Esophagus muscularis mucosa (tissue), 4 donors: ENCODE data around the gene BAG5.

Experiments
- EP300 ChIP-seq: sonication (generic); formaldehyde crosslinking; IDR thresholded peaks from one replicate; pipeline ENCODE4 v1.6.1; 2017; ENCODE audit warnings: antibody characterized with exemption
- POLR2A ChIP-seq: fragments of 450-650 bp; IDR thresholded peaks from one replicate; pipeline ENCODE4 v1.6.1; 2017; ENCODE audit warnings: antibody characterized with exemption, moderate library complexity, mild to moderate bottlenecking, low read depth
- POLR2AphosphoS5 ChIP-seq, 2 donors: sonication (generic); formaldehyde crosslinking; IDR thresholded peaks; one replicate each; pipeline ENCODE4 v1.6.1; 2017; ENCODE audit warnings: antibody characterized with exemption in 2 of 2
- TF ChIP-seq, protein P1 (sequence below), 3 experiments: fragments of 200-600 bp in 2 of 3; fragments of 450-650 bp in 1 of 3; sonication (generic) in 2 of 3; IDR thresholded peaks; one replicate each; pipeline ENCODE4 v1.5.1; 2017 to 2019; ENCODE audit warnings: antibody characterized with exemption in 3 of 3, mild to moderate bottlenecking in 2 of 3, moderate library complexity in 1 of 3

DNA sequence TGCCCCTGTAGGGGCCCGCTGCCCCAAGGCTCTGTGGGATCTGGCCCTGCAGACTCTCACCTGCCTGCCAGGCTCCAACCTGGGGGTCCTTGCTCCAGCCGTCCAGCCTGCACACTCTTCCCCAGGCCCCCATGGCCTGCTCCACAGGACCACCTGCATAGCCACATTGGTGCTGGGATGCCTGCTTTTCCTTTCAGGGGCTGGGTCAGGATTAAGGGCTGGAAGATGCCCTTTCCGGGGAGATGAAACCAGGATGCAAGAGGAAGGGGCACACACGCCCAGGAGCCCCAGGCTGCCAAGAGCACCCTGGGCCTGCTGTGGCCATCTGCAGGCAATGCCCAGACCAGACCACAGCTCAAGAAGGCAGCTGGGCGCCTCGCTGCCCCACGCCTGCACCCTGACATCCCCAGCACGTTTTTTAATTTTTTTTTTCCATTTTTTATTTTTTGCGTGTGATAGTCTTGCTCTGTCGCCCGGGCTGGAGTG is 15.0 kb downstream of the BAG5 start:
- TF ChIP-seq POLR2AphosphoS5 (IDR thresholded peaks at IDR 0.05), result no peak
- no peak for TF ChIP-seq EP300
- TF ChIP-seq POLR2A, result no peak
- TF ChIP-seq, protein P1, sequence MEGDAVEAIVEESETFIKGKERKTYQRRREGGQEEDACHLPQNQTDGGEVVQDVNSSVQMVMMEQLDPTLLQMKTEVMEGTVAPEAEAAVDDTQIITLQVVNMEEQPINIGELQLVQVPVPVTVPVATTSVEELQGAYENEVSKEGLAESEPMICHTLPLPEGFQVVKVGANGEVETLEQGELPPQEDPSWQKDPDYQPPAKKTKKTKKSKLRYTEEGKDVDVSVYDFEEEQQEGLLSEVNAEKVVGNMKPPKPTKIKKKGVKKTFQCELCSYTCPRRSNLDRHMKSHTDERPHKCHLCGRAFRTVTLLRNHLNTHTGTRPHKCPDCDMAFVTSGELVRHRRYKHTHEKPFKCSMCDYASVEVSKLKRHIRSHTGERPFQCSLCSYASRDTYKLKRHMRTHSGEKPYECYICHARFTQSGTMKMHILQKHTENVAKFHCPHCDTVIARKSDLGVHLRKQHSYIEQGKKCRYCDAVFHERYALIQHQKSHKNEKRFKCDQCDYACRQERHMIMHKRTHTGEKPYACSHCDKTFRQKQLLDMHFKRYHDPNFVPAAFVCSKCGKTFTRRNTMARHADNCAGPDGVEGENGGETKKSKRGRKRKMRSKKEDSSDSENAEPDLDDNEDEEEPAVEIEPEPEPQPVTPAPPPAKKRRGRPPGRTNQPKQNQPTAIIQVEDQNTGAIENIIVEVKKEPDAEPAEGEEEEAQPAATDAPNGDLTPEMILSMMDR (IDR thresholded peaks at IDR 0.05), result no peak
